ENCODE results near the gene ASB1.

GRCh38 chr2:238388794-238389193, 37.9 kb upstream of the ASB1 start:
- no peak for TF ChIP-seq SUZ12 (IDR thresholded peaks at IDR 0.05; ENCODE audit: extremely low read depth, insufficient read depth, insufficient read length)
- TF ChIP-seq ZNF274 (IDR thresholded peaks at IDR 0.05; ENCODE audit: low read depth, low read length): no peak
- no peak for TF ChIP-seq YY1 (IDR thresholded peaks at IDR 0.05; ENCODE audit: insufficient read depth, insufficient read length)

All from NT2/D1 (cell line).